GM12878 (cell line): Measurements from ENCODE around the gene MMEL1.

Source experiments
- ATF3 ChIP-seq: IDR thresholded peaks from 2 replicates; pipeline ENCODE4 v1.6.1; 2011; ENCODE audit warnings: low read depth, mild to moderate bottlenecking, low read length, moderate library complexity, borderline replicate concordance; ENCODE audit errors: extremely low read depth
- CTCF ChIP-seq, 3 experiments: IDR thresholded peaks in 2 of 3; conservative IDR thresholded peaks in 1 of 3; 2 replicates each; pipeline ENCODE4 v1.5.1; 2011; ENCODE audit warnings: low read depth in 3 of 3, low read length in 3 of 3, mild to moderate bottlenecking in 3 of 3, control low read depth in 2 of 3, moderate library complexity in 2 of 3, inconsistent platforms in 1 of 3, mixed read lengths in 1 of 3; ENCODE audit not compliant: control insufficient read depth in 2 of 3, insufficient read depth in 1 of 3; ENCODE audit errors: extremely low read depth in 1 of 3
- EP300 ChIP-seq, 2 experiments: fragments of 150-350 bp in 1 of 2; IDR thresholded peaks; 2 replicates each; pipeline ENCODE4 v1.6.1; 2011 to 2012; ENCODE audit warnings: low read depth in 2 of 2, low read length in 2 of 2, borderline replicate concordance in 1 of 2, improper control_type of control experiment in 1 of 2, inconsistent platforms in 1 of 2; ENCODE audit not compliant: control insufficient read depth in 1 of 2
- EZH2 ChIP-seq: IDR thresholded peaks from 2 replicates; pipeline ENCODE4 v1.6.1; 2012; ENCODE audit warnings: low read depth, mild to moderate bottlenecking, control low read depth, inconsistent platforms, low read length, borderline replicate concordance; ENCODE audit not compliant: control insufficient read depth
- MYC ChIP-seq: IDR thresholded peaks from 2 replicates; pipeline ENCODE4 v1.6.1; 2011; ENCODE audit warnings: mild to moderate bottlenecking, low read length, moderate library complexity, inconsistent platforms; ENCODE audit not compliant: insufficient read depth, insufficient replicate concordance, insufficient read length, severe bottlenecking
- POLR2A ChIP-seq: IDR thresholded peaks from 2 replicates; pipeline ENCODE4 v1.6.1; 2011; ENCODE audit warnings: low read depth, mild to moderate bottlenecking, low read length
- REST ChIP-seq: IDR thresholded peaks from 2 replicates; pipeline ENCODE4 v1.6.1; 2012; ENCODE audit warnings: mild to moderate bottlenecking, low read depth, low read length
- RFX5 ChIP-seq: IDR thresholded peaks from 2 replicates; pipeline ENCODE4 v1.6.1; 2011; ENCODE audit warnings: low read depth, low read length, improper control_type of control experiment
- SPI1 ChIP-seq: IDR thresholded peaks from 2 replicates; pipeline ENCODE4 v1.6.1; 2011; ENCODE audit warnings: low read depth, mild to moderate bottlenecking, low read length, moderate library complexity, borderline replicate concordance; ENCODE audit not compliant: insufficient read depth
- TARDBP ChIP-seq: IDR thresholded peaks from 2 replicates; pipeline ENCODE4 v1.6.1; 2016; ENCODE audit warnings: borderline replicate concordance
- TF ChIP-seq, protein P1 (sequence below): IDR thresholded peaks from 2 replicates; pipeline ENCODE4 v1.6.1; 2012; ENCODE audit warnings: low read depth, low read length, improper control_type of control experiment
- TF ChIP-seq, protein P2 (sequence below): IDR thresholded peaks from 2 replicates; pipeline ENCODE4 v1.6.1; 2012; ENCODE audit warnings: improper control_type of control experiment, low read depth, low read length; ENCODE audit not compliant: insufficient replicate concordance

DNA sequence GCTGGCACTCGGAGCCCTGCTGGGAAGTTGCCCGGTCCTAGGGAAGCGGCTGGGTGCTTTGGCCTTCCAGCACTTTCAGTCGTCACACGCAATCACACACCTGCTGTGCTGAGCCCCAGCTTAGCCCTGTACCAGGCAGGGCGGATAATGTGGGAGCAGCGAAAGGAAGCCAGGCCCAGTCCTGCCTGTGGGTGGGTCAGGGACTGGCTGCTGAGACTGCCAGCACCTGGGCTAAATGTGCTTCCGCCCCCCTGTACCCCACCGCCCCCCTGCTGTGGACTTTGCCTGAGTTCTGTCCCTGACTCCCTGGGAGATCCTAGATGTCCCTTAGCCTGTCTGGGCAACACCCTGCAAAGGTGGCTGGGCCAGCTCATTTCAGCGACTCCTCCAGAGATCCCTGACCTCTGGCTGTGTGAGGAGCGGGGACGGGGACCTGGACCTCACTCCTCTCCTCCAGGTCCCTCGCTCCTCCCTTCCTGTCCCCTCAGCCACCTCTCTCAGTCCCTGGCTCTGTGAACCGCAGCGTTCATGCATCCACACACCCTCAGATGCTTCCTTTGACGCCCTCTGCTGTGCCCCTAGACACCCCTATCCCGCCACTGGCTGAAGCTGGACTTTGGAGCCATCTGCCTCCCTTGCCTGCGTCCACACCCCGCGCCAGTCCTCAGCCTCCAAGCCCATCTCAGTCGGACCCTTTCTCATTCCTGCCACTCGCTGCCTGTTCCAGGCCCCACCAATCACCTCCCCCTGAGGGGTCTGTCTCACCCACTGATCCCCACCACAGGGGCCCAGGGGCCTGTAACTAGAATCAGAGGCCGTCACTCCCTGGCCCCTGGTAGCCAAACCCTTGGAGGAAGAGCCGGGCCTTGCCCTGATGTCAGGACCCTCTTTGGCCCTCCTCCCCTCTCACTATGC is 1.4 kb downstream of the MMEL1 start:
- TF ChIP-seq POLR2A: no peak
- no peak for TF ChIP-seq ATF3
- no peak for TF ChIP-seq CTCF (IDR thresholded peaks at IDR 0.05 in 2 of 3, conservative IDR thresholded peaks at IDR 0.05 in 1 of 3; ENCODE audit: control insufficient read depth in 2 of 3, extremely low read depth in 1 of 3, insufficient read depth in 1 of 3, low read depth in 3 of 3, low read length in 3 of 3)
- TF ChIP-seq EZH2: no peak
- no peak for TF ChIP-seq EP300 (IDR thresholded peaks at IDR 0.05; ENCODE audit: borderline replicate concordance in 1 of 2, control insufficient read depth in 1 of 2, low read depth in 2 of 2, low read length in 2 of 2)
- no peak for TF ChIP-seq RFX5
- TF ChIP-seq, protein P1, sequence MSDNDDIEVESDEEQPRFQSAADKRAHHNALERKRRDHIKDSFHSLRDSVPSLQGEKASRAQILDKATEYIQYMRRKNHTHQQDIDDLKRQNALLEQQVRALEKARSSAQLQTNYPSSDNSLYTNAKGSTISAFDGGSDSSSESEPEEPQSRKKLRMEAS: no peak
- TF ChIP-seq TARDBP: no peak
- TF ChIP-seq MYC: no peak
- TF ChIP-seq REST: no peak
- no peak for TF ChIP-seq SPI1
- TF ChIP-seq, protein P2, sequence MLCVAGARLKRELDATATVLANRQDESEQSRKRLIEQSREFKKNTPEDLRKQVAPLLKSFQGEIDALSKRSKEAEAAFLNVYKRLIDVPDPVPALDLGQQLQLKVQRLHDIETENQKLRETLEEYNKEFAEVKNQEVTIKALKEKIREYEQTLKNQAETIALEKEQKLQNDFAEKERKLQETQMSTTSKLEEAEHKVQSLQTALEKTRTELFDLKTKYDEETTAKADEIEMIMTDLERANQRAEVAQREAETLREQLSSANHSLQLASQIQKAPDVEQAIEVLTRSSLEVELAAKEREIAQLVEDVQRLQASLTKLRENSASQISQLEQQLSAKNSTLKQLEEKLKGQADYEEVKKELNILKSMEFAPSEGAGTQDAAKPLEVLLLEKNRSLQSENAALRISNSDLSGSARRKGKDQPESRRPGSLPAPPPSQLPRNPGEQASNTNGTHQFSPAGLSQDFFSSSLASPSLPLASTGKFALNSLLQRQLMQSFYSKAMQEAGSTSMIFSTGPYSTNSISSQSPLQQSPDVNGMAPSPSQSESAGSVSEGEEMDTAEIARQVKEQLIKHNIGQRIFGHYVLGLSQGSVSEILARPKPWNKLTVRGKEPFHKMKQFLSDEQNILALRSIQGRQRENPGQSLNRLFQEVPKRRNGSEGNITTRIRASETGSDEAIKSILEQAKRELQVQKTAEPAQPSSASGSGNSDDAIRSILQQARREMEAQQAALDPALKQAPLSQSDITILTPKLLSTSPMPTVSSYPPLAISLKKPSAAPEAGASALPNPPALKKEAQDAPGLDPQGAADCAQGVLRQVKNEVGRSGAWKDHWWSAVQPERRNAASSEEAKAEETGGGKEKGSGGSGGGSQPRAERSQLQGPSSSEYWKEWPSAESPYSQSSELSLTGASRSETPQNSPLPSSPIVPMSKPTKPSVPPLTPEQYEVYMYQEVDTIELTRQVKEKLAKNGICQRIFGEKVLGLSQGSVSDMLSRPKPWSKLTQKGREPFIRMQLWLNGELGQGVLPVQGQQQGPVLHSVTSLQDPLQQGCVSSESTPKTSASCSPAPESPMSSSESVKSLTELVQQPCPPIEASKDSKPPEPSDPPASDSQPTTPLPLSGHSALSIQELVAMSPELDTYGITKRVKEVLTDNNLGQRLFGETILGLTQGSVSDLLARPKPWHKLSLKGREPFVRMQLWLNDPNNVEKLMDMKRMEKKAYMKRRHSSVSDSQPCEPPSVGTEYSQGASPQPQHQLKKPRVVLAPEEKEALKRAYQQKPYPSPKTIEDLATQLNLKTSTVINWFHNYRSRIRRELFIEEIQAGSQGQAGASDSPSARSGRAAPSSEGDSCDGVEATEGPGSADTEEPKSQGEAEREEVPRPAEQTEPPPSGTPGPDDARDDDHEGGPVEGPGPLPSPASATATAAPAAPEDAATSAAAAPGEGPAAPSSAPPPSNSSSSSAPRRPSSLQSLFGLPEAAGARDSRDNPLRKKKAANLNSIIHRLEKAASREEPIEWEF: no peak
